GM12872 (cell line): ENCODE measurements around the gene GALNS.

Experiments used
- TF ChIP-seq, protein P1 (sequence below): IDR thresholded peaks from 3 replicates; pipeline ENCODE4 v1.5.1; 2011; ENCODE audit warnings: low read depth, mild to moderate bottlenecking, low read length, moderate library complexity; ENCODE audit not compliant: insufficient read depth

The GALNS gene

DNA sequence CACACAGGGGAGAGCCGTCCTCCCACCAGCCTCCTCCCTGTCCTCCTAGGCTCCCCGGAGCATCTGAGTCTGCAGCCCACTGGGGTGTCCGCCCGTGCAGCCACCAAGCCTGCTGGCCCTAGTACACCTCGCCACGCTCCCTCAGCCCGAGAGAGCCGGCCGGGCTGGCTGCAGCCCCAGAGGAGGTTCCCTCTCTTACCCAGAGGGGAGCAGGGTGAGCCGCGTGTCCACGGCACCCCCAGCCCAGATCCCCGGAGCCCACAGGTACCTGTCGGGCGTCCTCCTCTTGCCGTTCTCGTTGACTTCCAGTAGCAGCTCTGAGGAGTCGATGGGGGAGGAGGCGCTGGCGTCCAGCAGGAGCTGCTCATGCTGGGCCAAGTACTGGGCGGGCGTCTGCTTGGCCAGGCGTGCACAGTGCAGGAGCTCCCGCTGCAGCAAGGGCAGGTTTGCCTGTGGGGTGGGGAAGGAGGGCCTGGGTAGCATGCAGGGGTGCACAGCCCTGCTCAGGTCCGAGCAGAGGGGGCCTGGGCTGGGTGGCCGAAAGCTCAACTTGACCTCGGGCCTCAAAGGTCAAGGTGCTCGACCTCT, 29.0 kb upstream of the GALNS start:
- TF ChIP-seq, protein P1, sequence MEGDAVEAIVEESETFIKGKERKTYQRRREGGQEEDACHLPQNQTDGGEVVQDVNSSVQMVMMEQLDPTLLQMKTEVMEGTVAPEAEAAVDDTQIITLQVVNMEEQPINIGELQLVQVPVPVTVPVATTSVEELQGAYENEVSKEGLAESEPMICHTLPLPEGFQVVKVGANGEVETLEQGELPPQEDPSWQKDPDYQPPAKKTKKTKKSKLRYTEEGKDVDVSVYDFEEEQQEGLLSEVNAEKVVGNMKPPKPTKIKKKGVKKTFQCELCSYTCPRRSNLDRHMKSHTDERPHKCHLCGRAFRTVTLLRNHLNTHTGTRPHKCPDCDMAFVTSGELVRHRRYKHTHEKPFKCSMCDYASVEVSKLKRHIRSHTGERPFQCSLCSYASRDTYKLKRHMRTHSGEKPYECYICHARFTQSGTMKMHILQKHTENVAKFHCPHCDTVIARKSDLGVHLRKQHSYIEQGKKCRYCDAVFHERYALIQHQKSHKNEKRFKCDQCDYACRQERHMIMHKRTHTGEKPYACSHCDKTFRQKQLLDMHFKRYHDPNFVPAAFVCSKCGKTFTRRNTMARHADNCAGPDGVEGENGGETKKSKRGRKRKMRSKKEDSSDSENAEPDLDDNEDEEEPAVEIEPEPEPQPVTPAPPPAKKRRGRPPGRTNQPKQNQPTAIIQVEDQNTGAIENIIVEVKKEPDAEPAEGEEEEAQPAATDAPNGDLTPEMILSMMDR = no peak

DNA sequence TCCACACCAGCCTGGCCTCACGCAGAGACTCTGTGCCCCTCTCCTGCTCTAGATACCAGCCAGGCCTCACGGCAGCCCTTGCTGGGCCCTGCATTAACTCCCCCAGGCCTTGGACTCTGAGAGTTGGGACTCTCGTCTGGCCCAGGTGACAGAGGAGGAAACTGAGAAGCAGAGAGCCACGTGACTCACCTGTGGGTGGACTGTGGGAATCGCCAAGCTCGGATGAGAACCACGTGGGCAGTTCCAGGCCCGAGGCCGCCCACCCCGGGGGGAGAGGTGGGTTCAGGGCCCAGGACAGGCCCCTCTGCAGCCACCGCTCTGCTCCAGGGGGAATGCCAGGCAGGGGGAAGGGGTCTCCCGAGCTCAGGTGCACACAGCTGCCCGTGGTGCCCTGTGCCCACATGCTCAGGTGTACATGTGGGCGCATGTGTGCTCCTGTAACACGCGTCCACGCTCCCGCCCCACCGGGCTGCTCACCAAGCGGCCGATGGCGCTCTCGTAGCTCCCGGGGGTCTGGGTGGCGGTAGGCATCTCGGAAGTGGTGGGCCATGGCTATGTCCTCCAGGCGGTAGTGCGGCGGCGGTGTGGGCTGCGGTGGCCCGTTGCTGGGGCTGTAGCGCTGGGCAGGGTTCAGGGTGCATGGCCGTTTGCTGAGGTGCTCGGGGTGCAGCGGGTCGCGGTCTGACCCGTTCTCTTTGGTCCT, 28.0 kb upstream of the GALNS start:
- TF ChIP-seq, protein P1 = no peak

DNA sequence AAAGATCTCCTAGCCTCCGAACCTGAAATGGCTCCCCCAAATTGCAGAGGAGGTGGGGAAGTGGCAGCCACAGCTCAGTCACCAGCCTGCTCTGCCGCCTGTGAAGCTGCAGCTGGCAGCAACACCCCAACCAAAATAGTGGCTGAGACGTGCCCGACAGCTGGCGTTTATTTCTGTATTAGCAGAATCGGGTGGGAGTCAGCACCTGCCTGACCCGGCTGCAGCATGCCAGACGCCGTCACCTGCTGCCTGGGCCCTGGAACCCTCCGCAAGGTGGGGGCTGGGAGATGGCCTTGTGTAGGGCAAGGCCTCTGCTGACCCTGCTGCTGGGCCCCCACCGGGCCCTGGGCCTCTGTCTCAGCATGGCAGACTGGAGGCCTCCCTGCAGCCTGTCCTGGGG, 27.2 kb upstream of the GALNS start:
- TF ChIP-seq, protein P1 = no peak

DNA sequence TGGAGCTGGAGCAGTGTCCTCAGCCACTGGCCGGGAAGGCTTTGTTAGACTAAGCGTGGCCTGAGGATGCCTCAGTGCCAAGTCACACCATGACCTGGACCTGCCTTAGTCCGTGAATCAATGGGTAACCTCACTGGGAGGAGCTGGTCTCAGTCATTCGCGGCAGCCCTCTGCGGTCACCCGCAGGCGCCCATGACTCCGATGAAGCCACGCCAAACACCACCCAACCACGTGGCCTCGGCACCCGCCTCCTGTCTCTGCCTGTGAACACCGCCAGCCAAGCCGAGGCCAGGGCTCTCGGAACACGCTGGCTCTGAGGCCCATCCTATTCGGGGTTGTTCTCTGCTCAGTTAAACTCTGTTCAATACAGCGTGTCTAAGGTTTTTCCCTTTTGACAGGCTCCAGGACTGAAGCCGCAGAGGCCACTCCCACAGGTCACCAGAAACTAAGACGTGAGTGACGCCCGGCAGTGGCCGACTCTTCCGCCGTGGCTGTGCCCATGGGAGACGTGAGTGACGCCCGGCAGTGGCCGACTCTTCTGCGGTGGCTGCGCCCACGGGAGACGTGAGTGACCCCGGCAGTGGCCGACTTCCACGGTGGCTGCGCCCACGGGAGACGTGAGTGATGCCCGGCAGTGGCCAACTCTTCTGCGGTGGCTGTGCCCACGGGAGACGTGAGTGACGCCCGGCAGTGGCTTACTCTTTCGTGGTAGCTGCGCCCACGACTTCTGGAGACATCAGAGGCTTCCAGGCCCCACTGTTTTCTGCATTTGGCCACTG, 26.6 kb upstream of the GALNS start:
- TF ChIP-seq, protein P1 = no peak

DNA sequence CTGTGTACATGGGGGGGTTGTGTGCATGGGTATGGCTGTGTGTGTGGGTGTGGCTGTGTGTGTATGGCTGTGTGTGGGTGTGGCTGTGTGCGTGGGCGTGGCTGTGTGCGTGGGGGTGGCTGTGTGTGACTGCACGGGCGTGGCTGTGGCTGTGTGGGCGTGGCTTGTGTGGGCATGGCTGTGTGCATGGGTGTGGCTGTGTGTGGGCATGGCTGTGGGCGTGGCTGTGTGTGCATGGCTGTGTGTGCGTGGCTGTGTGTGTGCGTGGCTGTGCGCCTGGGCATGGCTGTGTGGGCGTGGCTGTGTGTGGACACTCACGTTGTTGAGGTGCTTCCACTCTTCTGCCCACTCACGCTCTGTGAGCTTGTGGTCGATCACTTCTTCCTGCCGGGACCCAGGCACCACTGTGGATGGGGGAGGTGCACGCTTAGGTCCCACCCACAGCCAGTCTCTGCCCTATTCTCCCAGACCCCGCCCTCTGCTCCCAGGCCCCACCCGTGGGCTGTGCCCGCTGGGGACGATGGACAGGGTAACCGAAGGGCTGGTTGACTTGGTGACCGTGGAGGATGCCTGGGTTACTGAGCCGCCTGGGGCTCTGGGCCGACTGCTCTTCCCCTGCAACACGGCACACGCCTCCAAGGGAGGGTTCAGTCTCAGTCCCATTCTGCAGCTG, 25.7 kb upstream of the GALNS start:
- TF ChIP-seq, protein P1 = no peak

DNA sequence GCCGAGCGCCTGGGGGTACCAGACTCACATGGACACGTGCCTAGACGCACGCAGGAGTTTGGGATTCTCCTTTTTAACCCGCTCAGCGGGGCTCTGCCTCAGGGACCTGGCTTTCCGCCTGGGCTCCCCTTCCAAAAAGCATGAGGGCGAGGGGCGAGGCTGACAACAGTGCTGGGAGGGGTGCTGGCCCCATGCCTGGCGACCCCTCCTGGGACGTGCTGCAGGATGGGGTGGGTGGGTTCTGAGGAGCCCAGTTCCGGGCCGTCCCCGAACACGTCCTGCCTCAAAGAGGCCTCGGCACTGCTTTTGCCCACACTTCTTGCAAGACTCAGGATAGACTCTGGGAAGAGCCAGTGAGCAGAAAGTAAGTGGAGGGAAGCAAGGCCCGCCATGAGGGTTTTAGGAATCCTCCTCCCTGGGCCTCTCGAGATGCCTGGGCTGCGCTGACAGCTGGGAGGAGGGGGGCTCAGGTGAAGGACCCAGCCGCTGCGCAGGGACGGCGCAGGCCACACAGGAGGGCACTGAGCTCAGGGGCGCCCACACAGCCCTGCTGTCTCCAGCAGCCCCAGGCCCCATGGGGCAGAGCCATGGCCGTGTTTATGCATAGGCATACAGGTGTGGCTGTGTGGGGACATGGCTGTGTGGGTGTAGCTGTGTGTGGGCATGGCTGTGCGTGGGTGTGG, 25.1 kb upstream of the GALNS start:
- TF ChIP-seq, protein P1 = no peak
